ENCODE results near the gene RFX3.

DNA sequence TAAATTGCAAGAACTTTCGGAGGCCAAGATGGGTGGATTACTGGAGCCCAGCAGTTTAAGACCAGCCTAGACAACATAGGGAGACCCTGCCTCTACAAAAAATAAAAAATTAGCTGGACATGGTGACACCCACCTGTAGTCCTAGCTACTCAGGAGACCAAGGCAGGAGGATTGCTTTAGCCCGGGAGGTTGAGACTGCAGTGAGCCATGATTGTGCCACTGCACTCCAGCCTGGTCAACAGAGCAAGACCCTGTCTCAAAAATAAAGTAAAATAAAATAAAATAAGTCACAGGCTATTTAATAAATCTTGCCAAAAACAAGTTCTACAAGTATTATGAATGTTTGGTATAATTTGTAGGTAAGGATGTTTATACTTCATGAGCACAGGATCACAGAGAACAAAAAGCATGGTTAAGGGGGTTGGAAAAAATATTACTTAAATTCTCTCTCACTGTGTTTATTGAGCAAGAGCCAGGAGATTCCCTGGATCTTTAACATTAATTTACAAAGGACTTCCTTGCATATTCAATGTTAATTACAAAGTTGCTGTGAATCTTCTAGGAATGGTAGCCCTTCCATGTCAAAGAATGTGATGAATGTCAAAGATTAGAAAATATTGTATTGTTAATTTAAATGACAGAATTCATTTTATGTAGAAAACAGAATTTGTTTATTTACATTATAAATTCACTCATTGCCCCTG lies 164.0 kb downstream of the RFX3 start:
- TF ChIP-seq, protein P1, sequence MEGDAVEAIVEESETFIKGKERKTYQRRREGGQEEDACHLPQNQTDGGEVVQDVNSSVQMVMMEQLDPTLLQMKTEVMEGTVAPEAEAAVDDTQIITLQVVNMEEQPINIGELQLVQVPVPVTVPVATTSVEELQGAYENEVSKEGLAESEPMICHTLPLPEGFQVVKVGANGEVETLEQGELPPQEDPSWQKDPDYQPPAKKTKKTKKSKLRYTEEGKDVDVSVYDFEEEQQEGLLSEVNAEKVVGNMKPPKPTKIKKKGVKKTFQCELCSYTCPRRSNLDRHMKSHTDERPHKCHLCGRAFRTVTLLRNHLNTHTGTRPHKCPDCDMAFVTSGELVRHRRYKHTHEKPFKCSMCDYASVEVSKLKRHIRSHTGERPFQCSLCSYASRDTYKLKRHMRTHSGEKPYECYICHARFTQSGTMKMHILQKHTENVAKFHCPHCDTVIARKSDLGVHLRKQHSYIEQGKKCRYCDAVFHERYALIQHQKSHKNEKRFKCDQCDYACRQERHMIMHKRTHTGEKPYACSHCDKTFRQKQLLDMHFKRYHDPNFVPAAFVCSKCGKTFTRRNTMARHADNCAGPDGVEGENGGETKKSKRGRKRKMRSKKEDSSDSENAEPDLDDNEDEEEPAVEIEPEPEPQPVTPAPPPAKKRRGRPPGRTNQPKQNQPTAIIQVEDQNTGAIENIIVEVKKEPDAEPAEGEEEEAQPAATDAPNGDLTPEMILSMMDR (IDR thresholded peaks at IDR 0.05; ENCODE audit: insufficient read depth, low read length), result no peak
- no peak for TF ChIP-seq POLR2AphosphoS5 (IDR thresholded peaks at IDR 0.05; ENCODE audit: low read depth)
- TF ChIP-seq, protein P2, sequence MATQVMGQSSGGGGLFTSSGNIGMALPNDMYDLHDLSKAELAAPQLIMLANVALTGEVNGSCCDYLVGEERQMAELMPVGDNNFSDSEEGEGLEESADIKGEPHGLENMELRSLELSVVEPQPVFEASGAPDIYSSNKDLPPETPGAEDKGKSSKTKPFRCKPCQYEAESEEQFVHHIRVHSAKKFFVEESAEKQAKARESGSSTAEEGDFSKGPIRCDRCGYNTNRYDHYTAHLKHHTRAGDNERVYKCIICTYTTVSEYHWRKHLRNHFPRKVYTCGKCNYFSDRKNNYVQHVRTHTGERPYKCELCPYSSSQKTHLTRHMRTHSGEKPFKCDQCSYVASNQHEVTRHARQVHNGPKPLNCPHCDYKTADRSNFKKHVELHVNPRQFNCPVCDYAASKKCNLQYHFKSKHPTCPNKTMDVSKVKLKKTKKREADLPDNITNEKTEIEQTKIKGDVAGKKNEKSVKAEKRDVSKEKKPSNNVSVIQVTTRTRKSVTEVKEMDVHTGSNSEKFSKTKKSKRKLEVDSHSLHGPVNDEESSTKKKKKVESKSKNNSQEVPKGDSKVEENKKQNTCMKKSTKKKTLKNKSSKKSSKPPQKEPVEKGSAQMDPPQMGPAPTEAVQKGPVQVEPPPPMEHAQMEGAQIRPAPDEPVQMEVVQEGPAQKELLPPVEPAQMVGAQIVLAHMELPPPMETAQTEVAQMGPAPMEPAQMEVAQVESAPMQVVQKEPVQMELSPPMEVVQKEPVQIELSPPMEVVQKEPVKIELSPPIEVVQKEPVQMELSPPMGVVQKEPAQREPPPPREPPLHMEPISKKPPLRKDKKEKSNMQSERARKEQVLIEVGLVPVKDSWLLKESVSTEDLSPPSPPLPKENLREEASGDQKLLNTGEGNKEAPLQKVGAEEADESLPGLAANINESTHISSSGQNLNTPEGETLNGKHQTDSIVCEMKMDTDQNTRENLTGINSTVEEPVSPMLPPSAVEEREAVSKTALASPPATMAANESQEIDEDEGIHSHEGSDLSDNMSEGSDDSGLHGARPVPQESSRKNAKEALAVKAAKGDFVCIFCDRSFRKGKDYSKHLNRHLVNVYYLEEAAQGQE (IDR thresholded peaks at IDR 0.05; ENCODE audit: insufficient replicate concordance, low read depth), result no peak
- no peak for TF ChIP-seq SPI1 (IDR thresholded peaks at IDR 0.05; ENCODE audit: borderline replicate concordance, low read depth)
- no peak for TF ChIP-seq GABPA (IDR thresholded peaks at IDR 0.05; ENCODE audit: low read depth)

Measured in HL-60 (cell line).